Ureter (tissue), 1 donor: ENCODE measurements around the gene GNG7. TPM values are rescaled to one million over a fixed set of nuclear protein-coding genes. Genes with fewer than 3 reads are reported as not detected.
A peak's percentile ranks its signal among the peaks of the same experiment; 100 is the strongest.
"Not testable (repeated sequence)": the region's sequence is repeated elsewhere in the genome, so short reads cannot be mapped to it uniquely, and the experiment has no call there.

ENCODE experiments used
- DNase-seq: peaks from one replicate; pipeline ENCODE4 v3.0.0-alpha.2; 2020; ENCODE audit warnings: low spot score
- total RNA-seq: library from RNA; stranded (reverse); gene quantifications from one replicate; pipeline ENCODE4 v1.2.4, GENCODE V29; 2023
- donor health status: DM: yes; HTN: yes; CAD: no.

The GNG7 gene
- total RNA-seq, 1 donor from 2014 or later, result 6.2 TPM

GRCh38 chr19:2575734-2576481 is 126.6 kb downstream of the GNG7 start:
- DNase-seq, result peak; percentile 77

DNA sequence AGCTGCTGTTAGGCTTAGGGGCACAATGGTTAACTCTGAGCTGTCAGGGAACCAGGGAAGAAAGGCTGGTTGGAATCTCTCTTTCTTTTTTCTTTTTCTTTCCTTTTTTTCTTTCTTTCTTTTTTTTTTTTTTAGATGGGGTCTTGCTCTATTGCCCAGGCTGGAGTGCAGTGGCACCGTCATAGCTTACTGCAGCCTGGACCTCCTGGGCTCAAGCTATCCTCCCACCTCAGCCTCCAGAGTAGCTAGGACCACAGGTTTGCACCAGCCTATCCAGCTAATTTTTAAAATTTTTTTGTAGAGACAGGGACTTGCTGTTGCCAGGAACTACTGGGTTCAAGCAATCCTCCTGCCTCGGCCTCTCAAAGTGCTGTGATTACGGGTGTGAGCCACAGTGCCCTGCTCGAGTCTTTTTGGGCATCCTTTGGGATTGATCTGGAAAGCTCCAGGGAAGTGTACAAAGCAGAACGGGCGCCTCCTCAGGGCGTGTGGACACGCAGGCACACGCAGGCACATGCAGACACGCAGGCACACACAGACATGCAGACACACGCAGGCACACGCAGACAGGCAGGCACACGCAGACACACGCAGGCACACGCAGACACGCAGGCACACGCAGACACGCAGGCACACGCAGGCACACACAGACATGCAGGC is 127.4 kb downstream of the GNG7 start:
- DNase-seq, result no peak

DNA sequence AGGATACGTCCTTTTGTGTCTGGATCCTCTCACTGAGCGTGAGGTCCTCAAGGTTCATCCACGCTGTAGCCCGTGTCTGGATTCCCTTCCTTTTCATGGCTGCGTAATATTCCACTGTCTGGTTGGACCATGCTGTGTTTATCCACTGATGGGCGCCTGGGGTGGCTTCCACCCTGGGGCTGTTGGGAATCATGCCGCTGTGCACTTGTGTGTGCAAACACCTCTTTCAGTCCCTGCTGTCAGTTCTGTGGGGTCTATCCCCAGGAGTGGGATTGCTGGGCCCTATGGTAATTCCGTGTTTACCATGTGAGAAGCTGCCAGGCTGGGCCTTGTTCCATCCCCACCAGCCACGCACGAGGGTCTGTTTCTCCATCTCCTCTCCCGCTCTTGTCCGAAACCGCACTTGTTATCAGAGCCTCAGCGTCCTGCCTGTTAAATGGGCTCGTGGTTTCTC is 128.0 kb downstream of the GNG7 start:
- no peak for DNase-seq

GRCh38 chr19:2573916-2574315 is 128.6 kb downstream of the GNG7 start:
- no peak for DNase-seq

- DNase-seq, result not testable (repeated sequence)
Measured at GRCh38 chr19:2572152-2572551, 130.3 kb downstream of the GNG7 start.

DNA sequence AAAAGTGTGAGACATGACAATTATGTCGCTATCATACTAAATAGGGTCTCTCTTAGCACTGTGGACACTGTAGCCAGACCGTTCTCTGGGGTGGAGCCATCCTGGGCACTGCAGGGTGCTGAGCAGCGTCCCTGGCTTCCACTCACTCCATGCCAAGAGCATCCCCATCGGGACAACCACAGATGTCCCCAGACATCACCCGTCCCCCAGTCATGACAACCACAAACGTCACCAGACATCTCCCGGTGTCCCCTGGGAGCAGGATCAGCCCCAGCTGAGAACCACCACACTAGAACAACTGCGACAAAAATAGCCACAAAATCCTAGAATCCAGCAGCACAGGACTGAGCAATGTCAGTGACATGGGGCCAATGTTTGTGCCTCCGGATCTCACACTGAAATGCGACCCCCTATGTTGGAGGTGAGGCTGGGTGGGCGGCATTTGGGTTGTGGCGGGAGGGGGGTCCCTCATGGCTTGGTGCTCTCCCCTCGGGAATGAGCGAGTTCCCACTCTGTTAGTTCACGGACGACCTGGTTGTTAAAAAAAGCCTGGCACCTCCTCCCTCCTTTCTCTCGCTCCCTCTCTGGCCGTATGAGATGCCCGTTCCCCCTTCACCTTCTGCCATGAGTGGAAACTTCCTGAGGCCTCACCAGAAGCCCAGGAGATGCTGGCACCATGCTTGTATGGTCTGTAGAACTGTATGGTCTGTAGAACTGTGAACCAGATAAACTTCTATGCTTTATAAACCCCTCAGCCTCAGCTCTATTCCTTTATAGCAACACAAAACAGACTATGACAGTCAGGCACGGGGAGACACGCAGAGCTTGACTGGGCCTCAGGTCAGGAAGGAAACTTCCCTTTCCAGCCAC is 132.7 kb downstream of the GNG7 start:
- no peak for DNase-seq

- DNase-seq, result no peak
Measured at GRCh38 chr19:2567996-2568395, 134.5 kb downstream of the GNG7 start.

- no peak for DNase-seq
Measured at GRCh38 chr19:2567580-2567979, 134.9 kb downstream of the GNG7 start.

DNA sequence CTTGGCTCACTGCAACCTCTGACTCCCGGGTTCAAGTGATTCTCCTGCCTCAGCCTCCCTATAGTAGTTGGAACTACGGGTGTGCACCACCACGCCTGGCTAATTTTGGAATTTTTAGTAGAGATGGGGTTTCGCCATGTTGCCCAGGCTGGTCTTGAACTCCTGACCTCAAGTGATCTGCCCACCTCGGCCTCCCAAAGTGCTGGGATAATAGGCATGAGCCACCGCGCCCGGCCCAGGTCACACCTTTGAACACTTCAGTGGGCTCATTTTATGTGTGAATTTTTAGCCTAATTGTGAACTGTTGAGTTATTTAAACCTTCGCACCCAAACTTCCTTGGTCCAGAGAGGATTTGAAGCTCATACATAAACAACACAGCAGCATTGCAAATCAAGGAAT is 138.9 kb downstream of the GNG7 start:
- DNase-seq, result not testable (repeated sequence)

GRCh38 chr19:2561895-2562294 is 140.6 kb downstream of the GNG7 start:
- DNase-seq, result no peak

GRCh38 chr19:2561221-2561620 is 141.3 kb downstream of the GNG7 start:
- DNase-seq, result no peak

DNA sequence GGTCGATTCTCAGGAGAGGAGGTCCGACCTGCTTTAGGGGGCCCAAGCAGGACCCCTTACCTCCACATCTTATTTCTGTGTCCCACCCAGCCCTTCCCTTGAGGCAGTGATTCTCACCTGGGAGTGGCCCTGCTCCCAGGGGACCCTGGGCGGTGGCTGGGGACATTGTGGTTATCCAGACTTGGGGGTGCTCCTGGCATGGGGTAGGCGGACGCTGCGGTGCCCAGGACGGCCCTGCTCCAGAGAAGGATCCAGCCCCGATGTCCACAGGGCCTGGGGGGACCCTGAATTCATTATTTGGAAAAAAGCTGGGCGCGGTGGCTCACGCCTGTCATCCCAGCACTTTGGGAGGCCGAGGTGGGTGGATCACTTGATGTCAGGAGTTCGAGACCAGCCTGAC is 142.1 kb downstream of the GNG7 start:
- DNase-seq, result no peak

DNA sequence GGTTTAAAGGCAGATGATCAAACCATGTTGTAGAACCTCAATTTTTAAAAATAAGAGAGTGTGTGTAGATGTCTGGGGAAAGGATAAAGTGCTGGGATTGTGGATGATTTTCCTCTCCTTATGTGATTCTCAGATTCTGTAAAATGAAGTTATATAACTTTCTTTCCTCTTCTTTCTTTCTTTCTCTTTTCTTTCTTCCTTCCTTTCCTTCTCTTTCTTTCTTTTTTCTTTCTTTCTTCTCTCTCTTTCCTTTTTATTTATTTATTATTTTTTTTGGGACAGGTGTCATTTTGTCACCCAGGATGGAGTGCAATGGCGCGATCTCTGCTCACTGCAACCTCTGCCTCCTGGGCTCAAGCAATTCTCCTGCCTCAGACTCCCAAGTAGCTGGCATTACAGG is 144.0 kb downstream of the GNG7 start:
- no peak for DNase-seq

- DNase-seq, result not testable (repeated sequence)
Measured at GRCh38 chr19:2558131-2558530, 144.4 kb downstream of the GNG7 start.

DNA sequence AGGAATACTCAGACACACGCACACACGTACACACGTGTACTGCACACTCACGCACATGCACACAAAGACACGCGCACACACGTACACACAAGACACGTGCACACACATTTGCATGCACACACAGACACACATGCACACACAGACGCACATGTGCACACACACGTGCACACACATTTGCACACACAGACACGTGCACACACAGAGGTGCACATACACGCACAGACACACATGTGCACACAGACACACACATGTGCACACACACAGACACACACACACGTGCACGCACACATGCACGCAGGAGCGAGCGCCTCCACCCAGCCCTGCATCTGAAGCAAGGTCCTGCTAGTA is 145.4 kb downstream of the GNG7 start:
- DNase-seq, result no peak

DNA sequence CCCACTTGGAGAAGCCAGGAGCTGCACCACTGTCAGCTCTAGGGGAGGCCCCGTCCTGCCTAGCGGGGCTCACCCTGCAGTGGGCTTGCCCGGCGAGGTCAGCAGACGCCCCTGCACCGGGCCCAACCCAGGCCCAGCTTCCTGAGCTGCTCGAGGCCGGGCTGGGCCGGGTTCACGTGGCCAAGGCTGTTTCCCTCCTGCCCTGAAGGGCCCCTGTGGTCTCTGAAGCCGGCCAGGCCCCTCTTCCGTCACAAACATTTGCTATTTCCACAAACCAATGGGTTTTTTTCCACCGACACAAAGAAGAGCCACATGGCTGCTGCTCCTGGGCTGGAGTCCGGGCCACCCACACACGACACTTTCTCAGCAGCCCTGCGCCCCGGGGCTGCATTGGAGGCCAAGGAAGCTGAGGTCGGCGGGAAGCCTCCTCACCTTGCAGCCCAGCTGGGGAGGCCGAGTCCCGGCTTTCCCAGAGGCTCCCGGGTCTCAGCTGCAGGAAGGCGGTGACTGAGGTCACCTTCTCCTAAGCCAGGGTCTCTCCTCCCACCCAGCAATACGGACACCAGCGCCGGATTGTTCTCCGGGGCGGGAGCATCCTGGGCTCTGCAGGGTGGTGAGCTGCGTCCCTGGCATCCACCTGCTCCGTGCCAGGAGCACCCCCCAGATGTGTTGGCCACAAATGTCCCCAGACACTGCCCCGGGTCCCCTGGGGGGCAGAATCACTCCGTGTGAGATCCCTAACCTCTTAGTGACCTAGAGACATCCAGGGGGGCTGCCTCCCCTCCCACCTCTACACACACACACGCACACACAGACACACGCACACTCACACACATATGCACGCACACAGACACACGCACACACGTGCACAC is 146.0 kb downstream of the GNG7 start:
- no peak for DNase-seq

GRCh38 chr19:2555422-2556220 is 146.9 kb downstream of the GNG7 start:
- DNase-seq, result no peak

DNA sequence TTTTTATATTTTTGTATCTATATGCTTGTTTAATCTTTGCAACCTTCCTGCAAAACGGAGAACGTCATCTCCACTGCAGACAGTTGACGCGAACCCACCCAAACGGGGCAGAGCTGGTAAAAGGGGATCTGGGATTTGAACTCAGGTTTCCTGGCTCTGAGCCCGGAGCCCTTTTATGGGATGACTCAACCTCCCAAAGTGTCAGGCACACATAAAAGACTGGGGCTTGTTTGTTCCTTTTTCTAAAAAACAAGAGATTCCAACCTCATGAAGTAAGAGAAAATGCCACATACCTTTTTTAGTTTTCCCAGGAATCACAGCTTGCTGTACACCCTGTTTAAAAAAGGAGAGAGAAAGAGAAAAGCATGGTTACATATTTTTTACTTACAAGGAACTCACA is 147.6 kb downstream of the GNG7 start:
- no peak for DNase-seq

DNA sequence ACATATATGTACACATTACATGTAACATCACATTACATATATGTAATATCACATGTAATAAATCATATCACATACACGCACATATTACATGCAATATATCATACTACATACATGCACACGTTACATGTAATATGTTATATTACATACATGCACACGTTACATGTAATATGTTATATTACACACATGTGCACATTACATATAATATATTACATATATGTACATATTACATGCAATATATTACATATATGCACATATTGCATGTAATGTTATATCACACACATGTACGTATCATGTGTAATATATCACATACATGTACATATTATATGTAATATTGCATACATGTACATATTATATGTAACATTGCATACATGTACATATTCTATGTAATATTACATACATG is 149.0 kb downstream of the GNG7 start:
- no peak for DNase-seq

GRCh38 chr19:2552859-2553258 is 149.6 kb downstream of the GNG7 start:
- DNase-seq, result no peak

GRCh38 chr19:2551864-2552185 is 150.7 kb downstream of the GNG7 start:
- DNase-seq, result no peak
